H54 (cell line): ENCODE data around the gene LANCL1.
A peak's percentile ranks its signal among the peaks of the same experiment; 100 is the strongest.
"Not testable (repeated sequence)": the region's sequence is repeated elsewhere in the genome, so short reads cannot be mapped to it uniquely, and the experiment has no call there.

Source experiments
- DNase-seq: peaks from one replicate; pipeline ENCODE4 v3.0.0; 2011; ENCODE audit warnings: low spot score, mixed read lengths; ENCODE audit not compliant: insufficient read length
- FAIRE-seq: peaks from 3 replicates; lab custom pipeline; 2011; peaks lifted over from hg19 to GRCh38; lab: Jason Lieb, UNC
- POLR2A ChIP-seq: IDR thresholded peaks from 2 replicates; pipeline ENCODE4 v1.6.1; 2011; ENCODE audit warnings: low read depth, mild to moderate bottlenecking, low read length

The LANCL1 gene

DNA sequence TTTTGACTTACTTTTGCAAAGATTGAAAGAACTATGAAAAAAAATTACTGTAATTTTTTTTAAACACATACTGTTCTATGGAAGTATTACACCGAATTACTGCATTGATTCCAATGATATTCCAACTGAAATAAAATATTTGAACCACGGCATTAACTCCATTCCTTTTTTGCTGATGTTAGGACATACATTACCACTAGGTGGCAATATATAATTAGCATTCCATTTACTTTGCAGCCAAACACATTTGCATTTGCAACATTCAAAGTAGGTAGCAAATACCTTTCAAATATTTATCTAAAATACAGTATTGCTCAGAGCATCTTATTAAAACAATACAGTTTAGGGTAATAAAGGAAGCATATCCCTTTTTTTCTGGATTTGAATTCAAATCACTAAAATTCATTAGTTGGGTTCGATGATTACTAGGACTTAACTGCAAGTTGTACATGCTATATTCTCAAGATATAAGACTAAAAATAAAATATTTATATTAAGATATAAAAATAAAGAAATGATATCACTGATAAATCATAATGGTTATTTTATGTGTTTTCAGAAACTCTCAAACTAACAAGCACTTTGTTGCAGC is 31.3 kb downstream of the LANCL1 start:
- TF ChIP-seq POLR2A: no peak
- DNase-seq: no peak
- FAIRE-seq: peak; percentile 84

DNA sequence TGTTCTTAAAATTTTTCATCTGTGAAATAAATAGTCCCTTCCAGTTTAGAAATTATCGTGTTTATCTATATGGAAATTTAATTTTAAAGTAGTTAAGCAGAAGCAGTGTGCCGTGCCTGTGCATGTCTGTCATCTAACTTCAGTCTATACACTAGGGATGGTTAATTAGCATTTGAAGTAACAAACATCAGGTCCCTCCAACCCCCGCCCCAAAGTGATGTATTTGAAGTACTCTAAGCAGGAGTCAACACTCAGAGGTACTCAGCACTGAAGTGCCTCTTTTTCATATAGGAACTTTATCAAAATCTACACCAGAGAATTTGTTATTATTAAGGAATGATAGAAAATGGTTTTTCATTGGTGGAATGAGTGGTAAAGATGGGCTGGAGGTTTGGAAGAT is 33.0 kb downstream of the LANCL1 start:
- FAIRE-seq: no peak
- no peak for DNase-seq
- TF ChIP-seq POLR2A: no peak

- no peak for DNase-seq
- TF ChIP-seq POLR2A: no peak
- no peak for FAIRE-seq
These were observed 33.7 kb downstream of the LANCL1 start for GRCh38 chr2:210442878-210443277.

DNA sequence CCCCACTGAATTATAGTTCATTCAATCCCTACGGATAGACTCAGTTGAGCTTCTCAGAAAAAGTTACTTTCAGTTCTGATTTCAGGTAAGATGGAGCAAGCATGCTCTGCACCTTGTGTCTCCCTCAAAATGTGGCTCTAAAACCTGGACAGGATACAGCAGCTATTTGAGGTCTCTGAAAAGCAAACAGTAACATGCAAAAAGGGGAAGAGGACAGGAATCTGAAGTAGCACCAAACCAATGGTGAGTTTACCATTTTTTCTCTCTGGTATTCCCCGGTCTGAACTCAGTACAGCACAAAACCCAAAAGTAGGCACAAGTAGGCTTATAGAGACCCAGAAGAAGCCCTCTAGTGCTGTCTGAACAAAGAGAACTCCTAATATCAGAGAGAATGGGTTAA is 34.1 kb downstream of the LANCL1 start:
- DNase-seq: no peak

DNA sequence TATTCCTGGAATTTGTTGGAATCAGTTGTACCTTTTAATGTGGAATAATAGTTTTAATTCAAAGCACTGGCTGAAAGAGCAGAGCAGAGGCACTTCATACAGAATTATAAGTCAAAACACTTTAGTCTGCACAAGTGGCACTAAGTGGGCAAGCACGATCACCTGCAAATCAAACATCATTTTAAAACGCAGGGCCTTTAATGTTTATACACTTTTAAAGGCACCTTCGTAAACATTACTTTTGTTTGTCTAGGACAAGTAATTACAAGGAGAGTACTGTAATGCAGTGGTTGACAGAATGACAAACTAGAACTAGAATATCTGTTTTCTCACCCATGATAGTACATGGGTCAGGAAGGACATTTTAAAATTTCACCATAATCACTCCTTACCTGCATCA is 36.4 kb downstream of the LANCL1 start:
- no peak for TF ChIP-seq POLR2A
- DNase-seq: no peak
- FAIRE-seq: no peak

More for the DNA sequence above, 34.1 kb downstream of the LANCL1 start:
- FAIRE-seq: no peak
- no peak for TF ChIP-seq POLR2A

GRCh38 chr2:210435439-210435838 is 41.1 kb downstream of the LANCL1 start:
- DNase-seq (no peak), FAIRE-seq (no peak)
- TF ChIP-seq POLR2A: no peak

DNA sequence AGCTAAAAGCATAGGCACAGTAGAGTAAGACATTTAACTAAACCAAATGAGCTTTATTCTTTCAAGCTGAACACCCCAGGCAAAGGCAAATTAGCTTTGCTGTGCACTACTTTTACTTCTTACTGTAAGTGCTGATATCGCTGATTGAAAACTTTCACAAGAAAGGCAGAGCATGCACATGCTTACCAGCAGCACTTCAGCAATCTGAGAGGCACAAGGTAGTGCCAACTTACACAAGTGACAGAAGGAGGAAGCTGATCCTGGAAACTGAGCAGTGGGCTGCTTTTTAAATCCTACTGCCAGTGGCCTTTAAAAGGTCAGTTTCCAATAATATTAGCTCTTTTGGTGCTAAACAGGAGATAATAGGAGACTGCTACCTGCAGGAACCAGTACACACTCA is 43.9 kb downstream of the LANCL1 start:
- TF ChIP-seq POLR2A: no peak
- no peak for FAIRE-seq

DNA sequence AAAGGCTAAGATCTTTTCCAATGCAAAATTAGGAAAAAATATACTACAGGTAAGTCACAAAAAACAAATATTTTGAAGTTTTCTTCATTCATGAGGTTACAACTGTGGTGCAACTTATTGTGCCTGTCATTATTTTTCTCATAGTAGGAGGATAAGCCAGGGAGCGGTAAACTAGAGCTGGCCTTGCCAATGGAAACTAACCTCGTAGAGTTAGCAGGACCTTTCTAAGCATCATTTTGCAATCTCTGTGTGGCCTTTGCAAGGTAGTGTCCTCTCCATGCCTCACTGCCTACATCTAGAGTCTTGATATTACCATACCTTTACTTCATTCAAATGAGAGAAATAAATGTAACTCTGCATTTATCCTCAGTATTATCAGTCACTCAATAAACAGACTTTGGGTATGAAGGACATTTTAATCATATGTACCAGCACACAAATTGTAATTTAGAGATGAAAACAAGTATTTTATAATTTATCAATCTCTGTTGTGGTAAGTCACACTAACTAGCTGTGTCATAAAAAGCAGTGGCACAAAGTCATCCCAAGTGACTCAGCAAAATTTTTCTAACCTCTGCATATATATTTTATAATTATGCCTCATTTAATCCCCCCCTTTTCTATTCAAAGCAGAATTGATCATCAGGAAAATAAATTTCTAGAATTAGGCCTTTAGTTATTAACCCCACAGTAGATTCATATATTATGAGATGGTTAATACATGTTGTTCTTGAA is 47.0 kb downstream of the LANCL1 start:
- no peak for TF ChIP-seq POLR2A
- no peak for DNase-seq
- no peak for FAIRE-seq

More for the DNA sequence above, 43.9 kb downstream of the LANCL1 start:
- no peak for DNase-seq

- DNase-seq (no peak), FAIRE-seq (no peak)
- no peak for TF ChIP-seq POLR2A
These were observed 48.0 kb downstream of the LANCL1 start for GRCh38 chr2:210428393-210429179.

- not testable (repeated sequence) for FAIRE-seq, DNase-seq
These were observed 49.2 kb downstream of the LANCL1 start for GRCh38 chr2:210427309-210427708.

DNA sequence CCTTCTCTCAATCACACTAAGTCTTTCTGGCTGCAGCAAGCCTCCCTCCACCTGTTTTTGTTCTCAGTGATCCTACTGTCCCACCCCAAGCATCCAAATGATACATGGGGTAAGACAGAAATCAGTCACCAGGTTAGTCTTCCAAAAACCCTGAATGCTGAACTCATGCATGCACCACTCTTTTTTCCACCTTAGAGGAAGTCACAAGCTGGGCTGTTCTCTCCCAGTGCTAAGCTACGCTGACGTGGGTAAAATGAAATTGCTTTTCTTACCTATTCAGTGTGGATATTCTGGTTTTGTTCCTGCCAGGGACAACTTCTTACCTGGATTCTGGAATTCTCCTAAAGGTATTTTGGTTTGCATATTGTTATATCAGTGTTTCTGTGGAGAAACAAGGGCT is 54.2 kb downstream of the LANCL1 start:
- DNase-seq (no peak), FAIRE-seq (no peak)
- TF ChIP-seq POLR2A: no peak

GRCh38 chr2:210421916-210422315 is 54.6 kb downstream of the LANCL1 start:
- DNase-seq (no peak), FAIRE-seq (no peak)
- no peak for TF ChIP-seq POLR2A

GRCh38 chr2:210412660-210413059 is 63.9 kb downstream of the LANCL1 start:
- FAIRE-seq (no peak), DNase-seq (no peak)
- TF ChIP-seq POLR2A: no peak

DNA sequence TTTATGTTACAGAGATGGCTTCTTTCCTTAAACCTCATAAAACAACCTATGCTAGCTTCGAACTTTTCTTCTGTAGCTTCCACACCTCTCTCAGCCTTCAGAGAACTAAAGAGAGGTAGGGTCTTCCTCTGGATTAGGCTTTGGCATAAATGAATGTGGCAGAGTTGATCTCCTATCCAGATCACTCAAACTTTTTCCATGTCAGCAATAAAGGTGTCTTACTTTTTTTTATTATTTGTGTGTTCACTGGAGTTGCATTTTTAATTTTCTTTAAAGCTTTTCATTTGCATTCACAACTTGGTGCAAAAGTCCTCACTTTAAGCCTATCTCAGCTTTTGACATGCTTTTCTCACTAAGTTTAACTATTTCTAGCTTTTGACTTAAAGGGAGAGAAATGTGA is 66.0 kb downstream of the LANCL1 start:
- DNase-seq: no peak
- no peak for TF ChIP-seq POLR2A
- FAIRE-seq: no peak
